RPMI8226 (cell line): Measurements from ENCODE around the gene SEMA5A.
"Not testable (repeated sequence)": the region's sequence is repeated elsewhere in the genome, so short reads cannot be mapped to it uniquely, and the experiment has no call there.

Experiments used
- DNase-seq: peaks from one replicate; pipeline ENCODE4 v3.0.0-alpha.2; 2015

The SEMA5A gene

DNA sequence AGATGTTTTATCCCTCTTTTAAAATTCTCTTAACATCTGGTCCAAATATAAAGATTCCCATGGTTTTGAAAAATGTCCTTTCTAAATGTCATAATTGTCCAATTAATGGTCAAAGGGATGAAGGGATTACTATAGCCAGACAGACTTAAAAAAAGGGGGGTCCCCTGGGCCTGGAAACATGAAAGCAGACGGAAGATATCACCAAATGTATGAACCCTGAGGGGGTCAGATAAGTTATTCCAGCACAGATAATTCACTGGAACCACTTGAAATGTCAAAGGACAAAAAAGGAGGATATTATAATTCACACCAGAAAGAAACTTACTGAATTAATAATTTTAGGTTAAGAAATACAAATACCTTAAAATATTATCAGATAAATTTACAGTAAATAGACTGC, 155.8 kb downstream of the SEMA5A start:
- DNase-seq: no peak

DNA sequence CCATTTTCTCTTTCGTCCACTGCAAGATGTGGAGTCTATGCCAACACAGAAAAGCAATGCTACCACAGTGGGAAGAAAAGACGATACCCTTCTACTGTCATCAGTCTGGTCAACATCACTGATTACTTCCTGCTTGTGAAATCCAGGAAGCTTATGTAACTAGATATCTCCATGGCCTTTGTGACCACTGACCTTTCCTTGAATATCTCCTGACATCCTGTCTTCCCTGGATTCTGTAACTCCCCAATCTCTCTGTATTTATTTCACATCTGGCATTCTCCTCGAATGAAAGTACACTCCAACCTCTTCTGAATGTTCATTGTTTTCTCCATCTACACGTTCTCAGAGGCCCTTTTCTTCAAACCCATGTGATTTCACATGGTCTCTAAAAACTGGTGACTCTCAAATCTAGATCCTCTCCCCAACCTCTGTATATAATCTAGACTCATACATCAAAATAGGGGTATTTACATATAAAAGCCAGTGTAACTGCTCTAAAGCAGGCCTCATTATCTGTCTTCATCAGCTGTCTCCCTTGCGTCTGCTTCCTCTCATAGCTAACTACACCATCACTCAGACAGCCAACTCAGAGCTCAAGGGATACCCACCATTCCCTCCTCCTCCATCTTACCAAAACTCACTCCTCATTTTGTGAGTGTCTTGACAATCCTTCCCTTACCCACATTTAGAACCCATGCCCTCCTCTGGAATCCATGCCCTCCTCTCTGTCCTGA, 156.8 kb downstream of the SEMA5A start:
- no peak for DNase-seq

DNA sequence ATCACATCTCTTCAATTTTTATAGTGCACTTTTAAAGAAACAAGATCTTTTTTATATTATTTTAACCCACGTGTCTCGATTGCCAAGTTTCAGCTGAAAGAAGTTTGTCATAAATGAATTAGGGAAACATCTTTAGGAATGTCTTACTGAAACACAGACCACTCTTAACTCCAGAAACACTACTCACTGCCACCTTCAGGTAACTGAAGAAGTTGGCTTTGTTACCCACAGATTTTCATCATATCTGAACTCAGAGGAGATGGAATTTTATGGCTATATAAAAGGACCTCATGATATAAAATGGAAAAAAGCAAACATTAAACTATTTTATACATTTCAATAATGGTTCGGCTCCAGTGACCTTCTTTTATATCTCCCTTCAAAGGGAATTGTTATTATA, 158.0 kb downstream of the SEMA5A start:
- DNase-seq: no peak

DNA sequence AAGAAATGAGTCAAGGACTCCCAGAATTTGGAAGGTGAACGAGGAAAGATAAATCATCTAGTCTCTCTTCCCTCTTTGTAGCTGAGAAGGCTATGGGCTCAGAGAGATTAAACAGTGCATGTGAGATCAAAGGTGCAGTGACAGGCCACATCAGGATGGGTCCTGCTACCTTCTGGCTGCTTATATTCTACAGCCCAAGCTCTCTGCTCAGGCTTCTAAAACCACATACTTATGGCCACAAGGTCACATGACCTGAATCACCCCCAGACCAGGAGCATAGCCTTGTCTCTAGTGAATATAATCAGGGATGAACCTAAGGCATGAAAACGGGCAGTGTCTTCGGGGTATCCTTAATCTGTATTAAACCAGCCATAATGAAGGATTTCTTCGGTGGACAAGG, 158.9 kb downstream of the SEMA5A start:
- no peak for DNase-seq

DNA sequence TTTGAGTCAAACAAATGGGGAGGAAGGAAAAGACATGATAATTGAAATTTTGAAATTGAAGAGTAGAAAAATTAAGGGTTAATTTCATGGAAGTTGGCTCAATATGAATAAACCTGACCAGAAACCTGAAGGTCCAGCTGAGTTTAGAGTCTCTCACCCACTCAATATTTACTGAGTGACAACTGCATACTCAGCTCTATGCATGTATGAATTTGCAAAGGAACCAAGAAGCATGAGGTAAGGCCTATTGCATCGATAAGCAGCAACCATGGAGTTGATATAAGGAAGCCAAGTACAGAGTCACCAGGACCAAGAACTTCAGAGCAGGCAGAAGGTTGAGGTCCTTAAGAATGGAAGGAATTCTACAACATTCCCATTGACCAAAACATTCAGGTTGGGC, 163.4 kb downstream of the SEMA5A start:
- no peak for DNase-seq

DNA sequence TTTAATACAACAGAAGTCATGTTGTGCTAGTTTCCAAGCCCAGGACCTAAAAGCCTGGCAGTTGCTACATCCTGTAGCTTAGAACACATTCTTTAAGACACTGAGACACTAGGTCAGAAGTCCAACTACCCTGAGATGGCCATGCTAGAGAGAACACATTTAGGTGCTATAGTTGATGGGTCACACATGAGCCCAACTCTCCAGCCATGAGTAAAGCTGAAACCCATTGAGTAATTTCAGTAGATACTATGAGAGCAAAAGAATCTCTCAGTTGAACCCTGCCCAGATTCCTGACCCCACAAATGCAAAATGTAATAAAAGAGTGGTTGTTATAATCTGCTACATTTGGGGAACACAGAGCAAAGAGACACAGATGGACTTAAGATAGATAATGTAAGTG, 164.4 kb downstream of the SEMA5A start:
- no peak for DNase-seq

DNA sequence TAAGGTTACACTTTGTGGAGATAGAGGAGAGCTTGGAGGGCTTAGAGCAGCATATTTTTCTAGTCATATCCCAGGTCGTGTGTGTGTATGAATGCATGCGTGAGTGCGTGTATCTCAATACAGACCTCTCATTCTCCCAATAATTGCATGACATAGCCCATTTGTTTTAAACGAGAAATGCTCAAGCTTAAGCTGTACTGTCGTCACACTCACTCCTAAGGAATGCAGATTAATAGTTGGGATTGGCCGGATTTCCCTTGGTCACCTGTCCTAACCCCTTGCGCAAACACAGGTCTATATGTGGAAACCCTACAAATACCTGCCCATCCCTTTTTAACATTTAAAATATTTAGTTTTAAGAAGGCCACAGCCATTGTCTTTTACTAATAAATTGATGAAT, 165.8 kb downstream of the SEMA5A start:
- DNase-seq: no peak

DNA sequence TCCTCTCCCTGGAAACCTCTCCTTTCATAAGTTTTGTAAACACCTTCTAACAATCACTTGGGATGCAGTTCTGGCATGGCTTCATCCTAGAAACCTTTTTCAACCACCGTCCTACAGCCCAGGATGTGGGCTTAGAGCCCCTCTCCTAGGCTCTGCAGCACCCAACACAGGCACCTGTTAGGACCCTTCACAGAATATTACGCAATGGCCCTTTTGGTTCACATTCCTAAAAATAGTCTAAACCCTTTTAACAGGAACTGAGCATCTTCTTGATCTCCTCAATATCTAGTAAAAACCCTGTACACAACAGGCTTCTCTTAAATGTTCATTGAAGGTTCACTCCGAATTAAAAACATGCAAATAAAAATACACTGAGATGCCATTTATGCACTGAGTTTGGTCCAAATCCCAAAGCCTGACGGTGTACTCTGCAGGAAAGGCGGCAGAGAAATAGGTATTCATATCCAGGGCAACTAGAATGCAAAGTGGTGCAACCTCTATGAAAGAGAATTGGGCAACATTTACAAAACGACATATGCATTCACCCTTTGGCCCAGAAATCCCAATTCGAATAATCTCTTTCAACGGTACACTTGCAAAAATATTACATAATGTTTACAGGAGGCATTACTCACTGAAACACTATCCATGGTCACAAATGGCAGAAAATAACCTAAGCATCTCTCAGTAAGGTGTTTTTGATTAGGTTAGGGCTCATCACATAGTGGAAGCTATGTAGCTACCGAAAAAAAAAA, 169.3 kb downstream of the SEMA5A start:
- DNase-seq: no peak

DNA sequence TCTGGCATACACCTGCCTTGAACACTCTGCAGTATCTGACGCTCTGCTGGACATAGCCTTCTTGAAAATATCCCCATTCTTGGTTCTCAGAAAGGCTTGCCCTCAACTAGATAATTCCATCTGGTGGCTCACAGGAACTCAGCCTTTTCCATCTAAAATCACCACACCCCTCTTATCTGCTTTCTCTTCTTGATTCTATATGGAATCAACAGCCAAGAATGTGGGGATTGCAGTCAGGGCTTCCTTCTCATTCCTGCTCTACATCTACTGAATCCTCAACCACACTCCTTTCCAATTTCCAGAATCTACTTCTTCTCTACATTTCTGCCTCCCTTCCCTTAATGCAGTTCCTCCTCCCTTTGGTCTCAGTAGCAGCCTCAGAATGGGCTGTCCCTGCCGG, 170.1 kb downstream of the SEMA5A start:
- DNase-seq: no peak

DNA sequence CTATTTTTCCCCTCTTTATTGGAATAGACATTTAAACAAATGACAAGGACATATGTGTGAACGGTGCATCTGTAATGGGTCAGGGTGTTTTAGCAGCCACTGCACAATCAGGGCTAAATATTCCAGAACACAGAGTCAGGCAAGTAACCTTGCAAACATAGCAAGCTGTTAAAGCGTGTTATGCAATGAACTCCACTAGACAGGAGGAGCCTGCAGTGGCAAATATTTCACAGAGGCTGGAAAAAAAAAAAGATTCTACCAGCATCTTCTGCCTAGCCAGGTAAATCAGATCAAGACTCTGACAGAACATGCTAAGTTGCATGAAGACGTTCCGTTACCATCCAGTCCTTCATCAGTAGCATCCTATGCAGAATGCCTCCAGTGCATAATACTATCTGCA, 171.8 kb downstream of the SEMA5A start:
- DNase-seq: no peak

DNA sequence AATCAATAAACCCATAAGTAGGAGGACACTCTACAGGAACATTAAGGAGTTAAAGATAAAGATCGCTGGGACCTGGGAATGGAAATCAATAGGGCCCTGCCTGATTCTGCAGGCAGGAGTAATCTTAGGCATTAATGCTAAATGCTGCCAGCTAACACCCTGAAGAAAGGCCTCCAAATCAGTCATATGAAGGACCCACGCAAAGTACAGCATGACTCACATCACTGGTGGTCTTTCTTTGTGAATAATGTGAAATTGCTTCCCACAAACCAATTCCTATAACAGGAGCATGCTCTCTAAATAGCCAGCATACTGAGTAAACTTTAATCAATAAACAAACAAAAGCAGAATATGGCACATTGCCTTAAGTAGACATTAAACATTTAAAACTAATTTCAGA, 172.3 kb downstream of the SEMA5A start:
- no peak for DNase-seq

DNA sequence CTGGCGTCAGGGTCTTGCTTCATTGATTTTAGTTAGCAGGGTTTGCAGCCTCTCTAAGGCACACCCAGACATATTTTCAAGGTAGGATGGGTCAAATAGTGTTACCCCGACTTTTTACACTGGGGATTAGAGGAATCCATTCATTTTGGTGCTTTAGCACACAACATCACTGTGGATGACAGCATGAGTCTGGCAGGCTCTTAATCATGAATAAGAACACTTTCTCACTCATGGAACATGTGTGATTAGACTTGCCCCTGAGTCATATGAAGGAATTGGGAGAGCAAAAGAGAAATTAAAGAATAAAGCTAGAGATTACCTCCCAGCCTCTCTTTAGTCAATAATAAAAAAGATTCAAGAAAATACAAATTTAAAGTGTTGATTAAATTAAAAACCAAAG, 175.6 kb downstream of the SEMA5A start:
- DNase-seq: no peak

DNA sequence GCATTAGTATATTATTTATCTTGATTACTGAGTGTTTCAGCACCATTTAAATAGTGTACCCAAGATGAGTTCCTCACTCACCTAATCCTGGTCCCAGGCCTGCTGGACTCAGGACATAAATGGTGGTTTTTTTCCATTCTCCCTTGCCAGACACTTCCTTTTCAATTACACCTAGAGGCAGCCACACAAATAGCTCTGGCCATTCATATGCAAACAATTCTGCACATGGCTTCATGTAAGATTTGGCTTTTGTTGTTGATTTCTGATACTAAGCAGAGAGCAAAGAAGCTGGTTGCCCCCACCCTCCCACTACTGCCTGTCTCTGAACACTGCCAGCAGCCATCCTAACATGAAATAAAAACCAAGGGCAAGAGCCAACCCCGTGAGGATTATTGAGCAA, 180.4 kb downstream of the SEMA5A start:
- DNase-seq: peak; percentile 9

DNA sequence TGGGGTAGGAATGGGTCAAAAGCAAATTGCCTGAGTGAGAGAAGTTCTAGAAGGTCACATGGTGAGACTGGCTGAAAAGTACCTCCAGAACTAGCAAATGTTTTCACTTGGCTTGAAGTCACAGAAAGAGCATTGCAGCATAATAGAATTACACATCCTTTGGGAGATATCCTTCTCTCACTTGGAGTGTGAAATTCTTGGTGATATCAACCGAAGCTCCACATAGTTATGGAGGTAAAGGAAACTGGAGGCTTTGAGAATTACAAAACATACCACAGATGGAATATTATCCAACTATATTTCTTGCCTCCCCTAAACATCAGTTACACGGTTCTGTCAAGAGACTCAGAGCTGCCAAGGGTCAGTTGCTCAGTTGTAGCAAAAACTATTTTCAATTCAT, 182.4 kb downstream of the SEMA5A start:
- DNase-seq: no peak

DNA sequence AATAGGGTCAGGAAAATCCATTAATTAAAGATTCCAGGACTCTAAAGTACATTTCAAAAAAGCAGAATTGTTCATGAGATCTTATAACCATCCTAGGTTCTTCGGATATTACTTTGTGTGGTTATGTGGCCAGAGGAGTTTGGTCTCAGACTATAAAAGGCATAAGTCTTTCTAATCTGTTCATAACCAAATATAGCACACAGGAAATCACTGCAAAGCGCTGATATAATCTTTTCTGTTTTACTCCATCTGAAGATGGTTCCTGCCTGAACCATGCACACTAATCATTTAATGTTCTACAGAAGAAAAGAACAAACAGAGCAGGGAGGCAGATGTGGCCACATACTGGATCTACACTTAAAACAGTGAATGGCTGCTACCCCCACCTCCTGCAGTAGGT, 182.8 kb downstream of the SEMA5A start:
- peak; percentile 54 for DNase-seq

DNA sequence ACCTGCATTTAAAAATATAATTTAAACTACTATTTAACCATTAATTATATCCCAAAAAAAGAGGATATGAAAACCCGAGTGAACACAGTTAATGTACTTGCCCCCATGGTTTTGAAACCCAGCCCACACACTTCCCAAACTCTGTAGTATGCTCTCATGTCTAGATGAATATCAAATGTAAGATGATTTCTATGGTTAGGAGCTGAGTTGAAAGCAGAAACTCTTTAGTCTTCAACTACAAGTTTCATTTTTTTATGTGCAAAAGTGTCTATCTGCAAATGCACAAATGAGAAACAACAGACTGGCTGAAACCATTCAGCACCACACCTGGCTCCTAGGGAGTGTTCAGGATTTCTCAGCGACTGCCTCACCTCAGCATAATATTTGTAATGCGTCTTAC, 183.3 kb downstream of the SEMA5A start:
- peak; percentile 59 for DNase-seq

DNA sequence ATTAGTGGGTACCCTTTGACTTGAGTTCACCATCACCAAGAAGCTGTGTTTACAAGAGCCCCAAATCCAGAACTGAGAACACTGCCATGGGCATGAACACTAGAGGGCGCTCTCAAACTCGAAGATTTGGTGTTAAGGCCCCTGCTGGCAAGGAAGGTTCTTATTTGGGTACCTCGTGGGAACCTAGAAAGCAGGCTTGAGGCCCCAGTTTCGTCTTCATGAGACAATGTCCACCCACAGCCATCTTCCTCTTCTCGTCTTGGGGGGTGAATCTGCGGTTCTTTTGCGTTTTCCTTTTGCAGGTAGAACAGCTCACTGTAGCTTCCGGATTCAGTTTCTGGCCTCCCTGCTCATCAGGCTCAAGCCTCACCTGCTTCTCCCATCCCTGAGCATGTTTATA, 184.0 kb downstream of the SEMA5A start:
- DNase-seq: peak; percentile 87

DNA sequence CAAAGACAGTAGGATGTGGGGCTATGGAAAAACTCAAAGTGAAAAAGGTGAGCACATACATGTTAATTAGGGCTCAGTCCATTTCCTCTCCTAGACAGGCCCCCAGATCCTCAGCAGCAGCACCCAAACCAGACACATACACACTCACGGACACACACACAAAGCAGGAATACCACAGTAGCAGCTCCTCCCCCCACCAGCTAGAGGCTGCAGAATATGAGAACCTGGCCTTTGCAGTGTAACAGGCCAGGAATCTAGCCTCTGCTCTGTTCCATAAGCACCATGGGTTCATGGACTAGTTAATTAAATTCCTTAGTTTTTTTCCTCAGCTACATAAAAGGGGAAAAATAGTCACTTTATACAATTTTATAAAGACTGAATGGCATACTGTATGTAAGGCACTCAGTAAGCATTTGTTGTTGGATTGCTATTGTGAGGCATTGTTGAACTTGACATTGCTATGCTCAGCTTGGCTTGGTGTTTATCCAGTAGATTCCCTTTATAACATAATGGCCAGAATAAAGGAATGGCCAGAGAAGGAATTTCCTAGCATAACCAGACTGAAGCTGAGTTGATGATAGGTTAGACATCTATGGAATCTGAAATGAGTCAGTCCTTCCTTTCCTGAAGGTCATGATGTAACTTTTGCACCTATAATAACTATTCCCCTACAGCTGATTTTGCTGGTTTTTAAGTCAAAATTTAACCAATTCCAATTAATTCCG, 186.8 kb downstream of the SEMA5A start:
- DNase-seq: no peak

DNA sequence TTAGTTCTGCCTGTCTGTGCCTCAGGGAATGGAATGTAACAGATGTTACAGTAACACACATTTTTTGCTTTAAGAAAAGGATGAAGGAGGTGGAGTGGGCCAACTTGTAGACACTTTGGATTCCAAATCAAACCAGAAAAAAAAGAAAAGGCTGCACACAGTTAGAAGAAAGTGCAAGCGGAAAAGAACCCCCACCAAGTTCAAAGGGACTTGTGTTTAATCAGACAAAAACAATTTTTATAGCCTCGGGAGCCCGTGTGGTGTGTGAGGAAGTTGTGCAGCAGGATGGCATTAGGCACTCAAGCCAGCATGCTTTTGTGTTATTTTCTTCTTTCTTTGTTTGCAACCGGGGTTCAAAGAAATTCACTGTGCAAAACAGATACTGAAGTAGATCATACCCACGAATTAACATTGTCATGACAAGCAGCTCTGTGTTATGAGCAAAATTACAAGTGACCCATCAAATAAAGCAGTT, 189.5 kb downstream of the SEMA5A start:
- no peak for DNase-seq

DNA sequence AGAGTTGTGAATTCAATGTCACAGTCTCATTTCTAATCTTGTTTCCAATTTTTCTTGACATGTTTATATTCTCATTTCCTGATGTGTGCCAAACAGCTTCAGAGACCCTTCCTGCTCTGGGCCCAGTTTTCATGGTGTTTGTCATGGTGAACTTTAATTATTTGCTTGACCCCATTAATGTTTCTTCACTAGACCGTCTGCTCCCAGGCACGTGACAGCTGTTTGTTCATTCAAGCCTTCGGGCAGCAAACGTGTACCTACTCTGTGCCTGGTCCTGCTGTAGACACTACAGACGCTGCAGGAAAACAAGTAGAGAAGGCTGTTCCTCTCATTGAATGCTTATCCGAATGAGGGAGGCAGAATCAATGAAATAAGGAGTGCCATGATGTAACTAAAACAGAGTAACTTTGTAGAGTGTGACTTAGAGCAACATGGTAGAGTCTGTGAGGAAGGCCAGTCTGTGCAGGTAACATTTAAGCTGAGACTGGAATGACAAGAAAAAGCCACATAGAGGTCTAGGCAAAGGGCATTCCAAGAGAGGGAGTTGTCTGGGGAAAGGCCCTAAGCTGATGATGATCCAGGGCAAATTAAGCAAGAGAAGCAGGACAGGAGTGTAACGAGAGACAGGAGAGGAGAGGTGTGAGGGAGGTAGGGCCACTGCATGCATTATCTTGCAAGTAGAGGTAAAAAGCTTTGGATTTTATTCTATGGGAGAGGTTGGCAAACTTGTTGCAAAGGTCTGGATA, 191.4 kb downstream of the SEMA5A start:
- no peak for DNase-seq

DNA sequence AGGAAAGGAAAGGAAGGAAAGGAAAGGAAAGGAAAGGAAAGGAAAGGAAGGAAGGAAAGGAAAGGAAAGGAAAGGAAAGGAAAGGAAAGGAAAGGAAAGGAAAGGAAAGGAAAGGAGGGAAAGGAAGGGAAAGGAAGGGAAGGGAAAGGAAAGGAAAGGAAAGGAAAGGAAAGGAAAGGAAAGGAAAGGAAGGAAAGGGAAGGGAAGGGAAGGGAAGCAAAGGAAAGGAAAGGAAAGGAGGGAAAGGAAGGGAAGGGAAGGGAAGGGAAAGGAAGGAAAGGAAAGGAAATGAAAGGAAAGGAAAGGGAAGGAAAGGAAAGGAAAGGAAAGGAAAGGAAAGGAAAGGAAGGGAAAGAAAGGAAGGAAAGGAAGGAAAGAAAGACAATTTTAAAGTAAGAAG, 192.8 kb downstream of the SEMA5A start:
- not testable (repeated sequence) for DNase-seq

DNA sequence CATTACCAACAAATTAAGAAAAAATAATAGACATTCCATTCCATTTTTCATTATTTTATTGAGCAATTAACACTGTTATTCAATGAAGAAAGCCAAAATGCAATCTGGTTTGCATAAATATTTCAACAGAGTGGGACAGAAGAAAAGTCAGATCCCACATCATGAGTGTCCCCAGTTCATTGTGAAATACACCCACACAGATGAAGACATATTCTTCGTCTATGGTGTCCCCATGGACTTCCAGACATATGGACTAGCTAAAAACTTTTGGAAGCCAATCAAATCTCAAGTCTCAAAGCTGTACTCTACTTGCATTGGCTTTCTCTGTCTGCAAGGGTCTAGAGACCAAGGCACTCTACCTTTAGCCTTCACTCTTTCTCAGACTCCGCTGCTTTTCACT, 194.3 kb downstream of the SEMA5A start:
- DNase-seq: no peak

DNA sequence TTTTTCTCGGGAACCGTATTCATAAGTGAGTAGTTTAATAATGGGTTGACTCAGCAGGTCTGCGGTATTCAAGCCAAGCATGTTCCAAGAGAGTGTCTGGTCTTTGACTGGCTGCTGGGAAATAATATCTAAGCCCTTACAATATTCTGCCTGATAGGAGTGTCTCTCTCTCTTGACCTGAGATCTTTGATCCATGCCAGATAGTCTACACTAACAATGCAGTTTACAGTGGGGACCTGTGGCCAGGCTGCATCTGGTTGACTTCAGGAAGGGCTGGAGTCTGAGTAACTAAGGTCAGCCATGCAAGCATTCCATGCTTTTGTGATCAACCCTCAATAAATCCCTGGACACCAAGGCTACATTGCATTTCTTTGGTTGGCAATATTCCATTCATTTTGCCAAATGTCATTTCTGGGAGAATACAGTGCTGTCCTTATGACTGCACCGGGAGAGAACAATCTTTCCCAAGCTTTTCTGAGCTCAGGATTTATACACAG, 195.5 kb downstream of the SEMA5A start:
- DNase-seq: no peak
